Naive thymus-derived CD4-positive, alpha-beta T cell (primary cell): ENCODE results near the gene GRID2IP. TPM values are rescaled to one million over a fixed set of nuclear protein-coding genes. Genes with fewer than 3 reads are reported as not detected.
A peak's percentile ranks its signal among the peaks of the same experiment; 100 is the strongest.
"Not testable (repeated sequence)": the region's sequence is repeated elsewhere in the genome, so short reads cannot be mapped to it uniquely, and the experiment has no call there.

Experiments used
- ATAC-seq: fragments of 150-1000 bp; cut with Tn5 transposase; 2 replicates; pipeline ENCODE4 v1.10.0; 2021; ENCODE audit warnings: mild to moderate bottlenecking, moderate library complexity
- CTCF ChIA-PET: fragments of 350-600 bp; sonication (Branson Sonifier 250); formaldehyde crosslinking; loops from one replicate; lab custom pipeline; 2021; ENCODE audit warnings: antibody characterized with exemption; lab: Charles Lee
- POLR2A ChIA-PET: fragments of 350-600 bp; sonication (Branson Sonifier 250); formaldehyde crosslinking; loops from one replicate; lab custom pipeline; 2021; ENCODE audit warnings: antibody characterized with exemption, inconsistent platforms; lab: Charles Lee
- DNase-seq, 9 donors: peaks; one replicate each; pipeline versions ENCODE4 v3.0.0 to v3.0.0-alpha.2; 2020 to 2022; ENCODE audit warnings: mixed read lengths in 1 of 9
- H3K27ac ChIP-seq: one replicate; pipeline ENCODE4 v1.7.0; 2013; ENCODE audit warnings: mild to moderate bottlenecking, low read depth, low read length, moderate library complexity
- H3K27me3 ChIP-seq, 2 donors: one replicate each; pipeline ENCODE4 v1.7.0; 2013; ENCODE audit warnings: low read length in 2 of 2, mild to moderate bottlenecking in 2 of 2, moderate library complexity in 2 of 2; ENCODE audit not compliant: control insufficient read depth in 2 of 2, insufficient read depth in 2 of 2
- H3K36me3 ChIP-seq, 3 experiments: 1 replicate in 2 of 3; 2 replicates in 1 of 3; pipeline ENCODE4 v1.7.0; 2013; ENCODE audit warnings: low read length in 3 of 3, mild to moderate bottlenecking in 3 of 3, moderate library complexity in 1 of 3; ENCODE audit not compliant: insufficient read depth in 3 of 3, control insufficient read depth in 2 of 3
- H3K4me1 ChIP-seq, 2 donors: one replicate each; pipeline ENCODE4 v1.7.0; 2013; ENCODE audit warnings: low read length in 2 of 2, mild to moderate bottlenecking in 2 of 2, moderate library complexity in 1 of 2; ENCODE audit not compliant: control insufficient read depth in 2 of 2, insufficient read depth in 2 of 2
- H3K4me3 ChIP-seq: 2 replicates; pipeline ENCODE4 v1.7.0; 2013; ENCODE audit warnings: mild to moderate bottlenecking, low read length
- H3K9me3 ChIP-seq, 3 experiments: 1 replicate in 2 of 3; 2 replicates in 1 of 3; pipeline ENCODE4 v1.7.0; 2013; ENCODE audit warnings: low read length in 3 of 3; ENCODE audit not compliant: control insufficient read depth in 2 of 3
- H3K27ac Mint-ChIP-seq, 9 donors: one replicate each; pipeline ENCODE4 v1.8.0; 2020 to 2022; ENCODE audit warnings: mixed read lengths in 9 of 9, mild to moderate bottlenecking in 8 of 9, moderate library complexity in 5 of 9, inconsistent platforms in 2 of 9
- H3K27me3 Mint-ChIP-seq, 5 donors: one replicate each; pipeline ENCODE4 v1.8.0; 2021 to 2022; ENCODE audit warnings: mixed read lengths in 5 of 5, mild to moderate bottlenecking in 1 of 5
- H3K36me3 Mint-ChIP-seq, 5 donors: one replicate each; pipeline ENCODE4 v1.8.0; 2020 to 2022; ENCODE audit warnings: mixed read lengths in 5 of 5, mild to moderate bottlenecking in 3 of 5, inconsistent platforms in 1 of 5
- H3K4me1 Mint-ChIP-seq, 7 donors: one replicate each; pipeline ENCODE4 v1.8.0; 2020 to 2022; ENCODE audit warnings: mixed read lengths in 7 of 7, mild to moderate bottlenecking in 3 of 7, inconsistent platforms in 1 of 7
- H3K4me3 Mint-ChIP-seq, 10 donors: one replicate each; pipeline ENCODE4 v1.8.0; 2020 to 2022; ENCODE audit warnings: mild to moderate bottlenecking in 10 of 10, mixed read lengths in 10 of 10, moderate library complexity in 6 of 10, inconsistent platforms in 2 of 10
- H3K9me3 Mint-ChIP-seq, 11 donors: one replicate each; pipeline ENCODE4 v1.8.0; 2020 to 2022; ENCODE audit warnings: mixed read lengths in 11 of 11, mild to moderate bottlenecking in 4 of 11, inconsistent platforms in 1 of 11, moderate library complexity in 1 of 11
- intact Hi-C, 2 donors: fragments of 100-400 bp; cut with micrococcal nuclease; formaldehyde crosslinking; loops; one replicate each; pipeline ENCODE4 v1.15.1; 2023
- polyA plus RNA-seq, 2 donors: library from polyadenylated mRNA; unstranded; fragments of 300-500 nt; fragmentation: Illumina TruSeq; gene quantifications; one replicate each; pipeline ENCODE4 v1.2.3, GENCODE V29; 2021
- total RNA-seq, 6 experiments: library from RNA in 5 of 6; stranded (reverse) in 5 of 6; gene quantifications; 1 replicate in 5 of 6; 2 replicates in 1 of 6; pipeline ENCODE4 v1.2.3 and lab custom pipeline; 2021 to 2026

Gene GRID2IP
- total and polyA plus RNA-seq, 7 experiments from 2014 or later, result 0.24 to 1.5 (median 1.1) TPM; not detected in 3

DNA sequence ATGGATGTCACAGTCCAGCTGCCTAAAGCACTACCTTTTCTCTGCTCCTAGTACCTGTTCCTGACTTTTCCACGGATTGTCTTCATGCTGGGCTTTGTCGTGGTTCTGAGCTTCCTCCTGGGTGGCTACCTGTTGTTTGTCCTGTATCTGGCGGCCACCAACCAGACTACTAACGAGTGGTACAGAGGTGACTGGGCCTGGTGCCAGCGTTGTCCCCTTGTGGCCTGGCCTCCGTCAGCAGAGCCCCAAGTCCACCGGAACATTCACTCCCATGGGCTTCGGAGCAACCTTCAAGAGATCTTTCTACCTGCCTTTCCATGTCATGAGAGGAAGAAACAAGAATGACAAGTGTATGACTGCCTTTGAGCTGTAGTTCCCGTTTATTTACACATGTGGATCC, 37.3 kb upstream of the GRID2IP start:
- Mint-ChIP-seq H3K36me3 (peaks cover 6 to 31% (median 19%) of the 10 kb centered on the region in 5 donors), H3K4me1 (peaks cover 10 to 35% (median 18%) of the 10 kb centered on the region in 7 donors), H3K4me3 (peak overlapping the region; percentile 4 to 85 (median 61)), H3K27me3 (no peaks in the 10 kb centered on the region), H3K27ac (peak overlapping the region; percentile 52 to 89 (median 76)), H3K9me3 (peaks cover 0 to 7% (median 0%) of the 10 kb centered on the region in 11 donors)
- no peak for ATAC-seq
- no peak for DNase-seq
- POLR2A ChIA-PET, result interaction anchor here (1.2 kb wide), 1 partner anchor 13 kb away, joined by 4 read pairs; no protein-coding TSS in a partner anchor
- CTCF ChIA-PET, result interaction anchor here (0.6 to 2.3 kb wide), 3 partner anchors 11 to 824 kb away, joined by 3 to 6 read pairs (median 3); partner anchors contain the start of gene ZDHHC4
- H3K9me3 ChIP-seq, result no peaks in the 10 kb centered on the region
- no peak overlapping the region for H3K27ac ChIP-seq
- peaks cover 14 to 19% of the 10 kb centered on the region in 2 donors for H3K4me1 ChIP-seq
- H3K36me3 ChIP-seq, result peaks cover 0 to 50% (median 10%) of the 10 kb centered on the region in 3 experiments
- no peaks in the 10 kb centered on the region for H3K27me3 ChIP-seq
- H3K4me3 ChIP-seq, result no peak overlapping the region
- intact Hi-C loops, result no loop called here

GRCh38 chr7:6585746-6586432, 34.6 kb upstream of the GRID2IP start:
- DNase-seq, intact Hi-C loops, H3K27ac ChIP-seq, H3K27me3 Mint-ChIP-seq, ATAC-seq, H3K4me3 Mint-ChIP-seq, CTCF ChIA-PET, H3K9me3 Mint-ChIP-seq, H3K4me3 ChIP-seq, H3K9me3 ChIP-seq, H3K27me3 ChIP-seq, H3K27ac Mint-ChIP-seq, POLR2A ChIA-PET: not testable (repeated sequence)
- H3K4me1 ChIP-seq, result peaks cover 7 to 10% of the 10 kb centered on the region in 2 donors
- H3K36me3 ChIP-seq, result peaks cover 0 to 55% (median 11%) of the 10 kb centered on the region in 3 experiments
- Mint-ChIP-seq H3K36me3 (peaks cover 5 to 43% (median 25%) of the 10 kb centered on the region in 5 donors), H3K4me1 (peaks cover 3 to 22% (median 10%) of the 10 kb centered on the region in 7 donors)

GRCh38 chr7:6579446-6579845, 28.2 kb upstream of the GRID2IP start:
- H3K4me1 Mint-ChIP-seq, result peaks cover 0 to 29% (median 16%) of the 10 kb centered on the region in 7 donors
- Histone ChIP-seq H3K27me3 (no peaks in the 10 kb centered on the region), H3K36me3 (peaks cover 0 to 39% (median 11%) of the 10 kb centered on the region in 3 experiments), H3K4me1 (no peaks in the 10 kb centered on the region), H3K9me3 (no peaks in the 10 kb centered on the region), H3K27ac (no peak overlapping the region), H3K4me3 (no peak overlapping the region)
- no peaks in the 10 kb centered on the region for H3K27me3 Mint-ChIP-seq
- POLR2A ChIA-PET, result interaction anchor here (1.5 kb wide), 1 partner anchor 10 kb away, joined by 4 read pairs; the partner anchor contains the start of gene INTS15
- peak overlapping the region in 6 of 9 donors; percentile 32 to 93 (median 74) for H3K27ac Mint-ChIP-seq
- H3K4me3 Mint-ChIP-seq, result peak overlapping the region in 7 of 10 donors; percentile 12 to 91 (median 45)
- H3K36me3 Mint-ChIP-seq, result peaks cover 0 to 31% (median 10%) of the 10 kb centered on the region in 5 donors
- H3K9me3 Mint-ChIP-seq, result no peaks in the 10 kb centered on the region
- DNase-seq, result no peak
- intact Hi-C loops, result loop anchor here in 1 of 2 donors (5.0 kb wide), 2 partner anchors 132 to 988 kb away; partner anchors contain the start of genes DAGLB and MIOS
- CTCF ChIA-PET, result no interaction called here
- ATAC-seq, result no peak

DNA sequence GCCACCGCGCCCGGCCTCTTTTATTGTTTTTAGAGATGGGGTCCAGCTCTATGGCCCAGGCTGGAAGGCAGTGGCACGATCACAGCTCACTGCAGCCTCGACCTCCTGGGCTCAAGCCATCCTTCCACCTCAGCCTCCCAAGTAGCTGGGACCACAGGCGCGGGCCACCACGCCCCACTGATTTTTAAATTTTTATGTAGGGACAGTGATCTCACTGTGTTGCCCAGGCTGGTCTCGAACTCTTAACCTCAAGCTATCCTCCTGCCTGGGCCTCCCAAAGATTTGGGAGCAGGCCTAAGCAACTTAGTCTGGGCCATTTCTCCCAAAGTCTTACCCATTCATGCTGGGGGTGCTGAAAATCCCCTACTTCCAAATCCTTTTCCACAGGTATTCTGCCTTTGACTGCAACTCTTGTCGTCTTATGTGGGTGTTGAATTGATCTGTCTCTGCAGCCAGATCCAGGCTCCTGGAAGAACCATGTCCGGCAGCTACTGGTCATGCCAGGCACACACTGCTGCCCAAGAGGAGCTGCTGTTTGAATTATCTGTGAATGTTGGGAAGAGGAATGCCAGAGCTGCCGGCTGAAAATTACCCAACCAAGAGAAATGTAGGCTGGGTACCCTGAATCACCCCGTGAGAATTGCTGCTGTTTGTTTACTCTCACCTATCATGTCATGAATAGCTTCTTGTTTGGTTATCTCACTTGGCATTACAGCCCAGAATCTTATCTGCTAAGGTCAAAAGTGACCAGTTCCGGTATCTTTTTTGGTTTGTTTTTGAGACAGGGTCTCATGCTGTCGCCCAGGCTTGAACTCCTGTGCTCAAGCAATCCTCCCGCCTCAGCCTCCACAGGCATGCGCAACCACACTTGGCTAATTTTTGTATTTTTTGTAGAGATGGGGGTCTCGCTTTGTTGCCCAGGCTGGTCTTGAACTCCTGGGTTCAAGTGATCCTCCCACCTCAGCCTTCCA, 27.1 kb upstream of the GRID2IP start:
- ChIA-PET POLR2A (interaction anchor here (0.8 to 2.1 kb wide), 6 partner anchors 9 to 58 kb away, joined by 3 to 14 read pairs (median 4); partner anchors contain the start of genes INTS15 and ZNF316), CTCF (interaction anchor here (1.3 to 1.4 kb wide), 2 partner anchors 10 to 12 kb away, joined by 3 to 6 read pairs; no protein-coding TSS in a partner anchor)
- Histone ChIP-seq H3K9me3 (no peaks in the 10 kb centered on the region), H3K4me1 (no peaks in the 10 kb centered on the region), H3K27ac (peak overlapping the region; percentile 99), H3K4me3 (peak overlapping the region; percentile 76), H3K36me3 (peaks cover 0 to 31% (median 6%) of the 10 kb centered on the region in 3 experiments), H3K27me3 (no peaks in the 10 kb centered on the region)
- ATAC-seq (no peak), DNase-seq (no peak)
- peaks cover 0 to 29% (median 16%) of the 10 kb centered on the region in 7 donors for H3K4me1 Mint-ChIP-seq
- H3K27ac Mint-ChIP-seq, result peak overlapping the region; percentile 83 to 96 (median 93)
- intact Hi-C loops, result loop anchor here in 1 of 2 donors (5.0 kb wide), 2 partner anchors 131 to 989 kb away; partner anchors contain the start of genes DAGLB and MIOS
- H3K4me3 Mint-ChIP-seq, result peak overlapping the region; percentile 83 to 91 (median 89)
- peaks cover 0 to 25% (median 10%) of the 10 kb centered on the region in 5 donors for H3K36me3 Mint-ChIP-seq
- H3K9me3 Mint-ChIP-seq, result no peaks in the 10 kb centered on the region
- no peaks in the 10 kb centered on the region for H3K27me3 Mint-ChIP-seq

- Histone ChIP-seq H3K27me3 (no peaks in the 10 kb centered on the region), H3K4me3 (peak within 1 kb of the TSS; percentile 76), H3K36me3 (peaks cover 0 to 23% (median 0%) of the 10 kb centered on the region in 3 experiments), H3K9me3 (no peaks in the 10 kb centered on the region), H3K4me1 (no peaks in the 10 kb centered on the region), H3K27ac (peak within 1 kb of the TSS; percentile 99)
- H3K4me1 Mint-ChIP-seq, result peaks cover 0 to 29% (median 16%) of the 10 kb centered on the region in 7 donors
- peak; percentile 75 to 90 (median 83) for DNase-seq
- ChIA-PET POLR2A (interaction anchor here (0.6 to 2.1 kb wide), 9 partner anchors 10 to 152 kb away, joined by 3 to 14 read pairs (median 4); partner anchors contain the start of genes INTS15 and ZNF316), CTCF (interaction anchor here (1.2 to 1.4 kb wide), 3 partner anchors 11 to 53 kb away, joined by 3 to 6 read pairs (median 4); no protein-coding TSS in a partner anchor)
- intact Hi-C loops, result loop anchor here (1.0 to 5.0 kb wide), 3 partner anchors 13 to 990 kb away; partner anchors contain the start of genes INTS15 (in 2 of the 2), DAGLB (in 1 of the 2) and MIOS (in 1 of the 2)
- H3K36me3 Mint-ChIP-seq, result peaks cover 0 to 22% (median 10%) of the 10 kb centered on the region in 5 donors
- H3K27ac Mint-ChIP-seq, result peak within 1 kb of the TSS; percentile 83 to 96 (median 93)
- no peaks in the 10 kb centered on the region for H3K9me3 Mint-ChIP-seq
- H3K4me3 Mint-ChIP-seq, result peak within 1 kb of the TSS; percentile 83 to 91 (median 89)
- H3K27me3 Mint-ChIP-seq, result peaks cover 0 to 2% (median 0%) of the 10 kb centered on the region in 5 donors
- ATAC-seq, result peak; percentile 97
These were observed 26.3 kb upstream of the GRID2IP start, which contains the start of gene ZDHHC4 for GRCh38 chr7:6577369-6578113. Gene ZDHHC4 (plus strand): TSS chr7:6577454. CDS start chr7:6580562, 3,108 bp downstream.
